Urinary bladder (tissue), 4 donors: ENCODE measurements around the gene IMPA2. TPM values are rescaled to one million over a fixed set of nuclear protein-coding genes. Genes with fewer than 3 reads are reported as not detected.

Experiments
- DNase-seq: peaks from one replicate; pipeline ENCODE4 v3.0.0-alpha.2; 2015; ENCODE audit errors: extremely low spot score
- H3K27ac ChIP-seq: one replicate; pipeline ENCODE4 v1.5.1; 2013; ENCODE audit warnings: low read depth, mild to moderate bottlenecking, moderate library complexity
- H3K36me3 ChIP-seq: one replicate; pipeline ENCODE4 v1.6.1; 2013; ENCODE audit warnings: mild to moderate bottlenecking, moderate library complexity; ENCODE audit not compliant: insufficient read depth
- H3K4me1 ChIP-seq: one replicate; pipeline ENCODE4 v1.6.1; 2013; ENCODE audit warnings: mild to moderate bottlenecking, moderate library complexity; ENCODE audit not compliant: insufficient read depth
- H3K4me3 ChIP-seq: one replicate; pipeline ENCODE4 v1.5.1; 2013; ENCODE audit warnings: low read depth, low read length
- WGBS: extraction: QIAGEN DNeasy Blood & Tissue Kit; methylation state at CpG from one replicate; pipeline ENCODE4 v1.1.7; 2013; 5-methylcytosine and 5-hydroxymethylcytosine counted together
- polyA plus RNA-seq: library from polyadenylated mRNA; stranded (reverse); fragments of 200-250 nt; gene quantifications from one replicate; pipeline ENCODE4 v1.2.3, GENCODE V29; 2013
- total RNA-seq: library from RNA; depleted of rRNA; stranded (reverse); fragments of >200 nt; gene quantifications from one replicate; pipeline ENCODE4 v1.2.3, GENCODE V29; 2014
- donor health status: healthy with polysubstance abuse.
- donor health status: healthy.

IMPA2 gene
- total and polyA plus RNA-seq, 2 donors, result 38.2 to 111 TPM

- no peak for DNase-seq
- WGBS, result 58% methylated on average over 3 of the region's 3 CpGs
- Histone ChIP-seq H3K4me3 (no peak overlapping the region), H3K27ac (no peak overlapping the region), H3K4me1 (no peaks in the 10 kb centered on the region), H3K36me3 (no peaks in the 10 kb centered on the region)
Observed at GRCh38 chr18:12012697-12013096, 31.4 kb downstream of the IMPA2 start.

GRCh38 chr18:12013186-12013916 lies 32.0 kb downstream of the IMPA2 start:
- 87% methylated on average over 20 of the region's 20 CpGs for WGBS
- no peak for DNase-seq
- no peak overlapping the region for H3K27ac ChIP-seq
- no peaks in the 10 kb centered on the region for H3K4me1 ChIP-seq
- H3K36me3 ChIP-seq, result no peaks in the 10 kb centered on the region
- no peak overlapping the region for H3K4me3 ChIP-seq

- no peak for DNase-seq
- H3K4me3 ChIP-seq, result no peak overlapping the region
- no peaks in the 10 kb centered on the region for H3K4me1 ChIP-seq
- H3K27ac ChIP-seq, result no peak overlapping the region
- 87% methylated on average over 17 of the region's 17 CpGs for WGBS
- H3K36me3 ChIP-seq, result no peaks in the 10 kb centered on the region
Observed at GRCh38 chr18:12014086-12014485, 32.8 kb downstream of the IMPA2 start.

GRCh38 chr18:12014521-12015415 lies 33.5 kb downstream of the IMPA2 start:
- Histone ChIP-seq H3K4me1 (no peaks in the 10 kb centered on the region), H3K27ac (no peak overlapping the region), H3K4me3 (no peak overlapping the region), H3K36me3 (no peaks in the 10 kb centered on the region)
- no peak for DNase-seq
- 78% methylated on average over 14 of the region's 14 CpGs for WGBS

- H3K4me1 ChIP-seq, result no peaks in the 10 kb centered on the region
- no peak for DNase-seq
- H3K36me3 ChIP-seq, result no peaks in the 10 kb centered on the region
- 51% methylated on average over 13 of the region's 13 CpGs for WGBS
- no peak overlapping the region for H3K4me3 ChIP-seq
- no peak overlapping the region for H3K27ac ChIP-seq
Observed at GRCh38 chr18:12015416-12016062, 34.2 kb downstream of the IMPA2 start.

GRCh38 chr18:12017081-12017480 lies 35.8 kb downstream of the IMPA2 start:
- no peak for DNase-seq
- peaks cover 2% of the 10 kb centered on the region for H3K36me3 ChIP-seq
- no peak overlapping the region for H3K4me3 ChIP-seq
- H3K4me1 ChIP-seq, result no peaks in the 10 kb centered on the region
- WGBS, result 82% methylated on average over 5 of the region's 5 CpGs
- no peak overlapping the region for H3K27ac ChIP-seq

GRCh38 chr18:12018861-12019260 lies 37.6 kb downstream of the IMPA2 start:
- no peak for DNase-seq
- Histone ChIP-seq H3K4me1 (no peaks in the 10 kb centered on the region), H3K4me3 (no peak overlapping the region), H3K27ac (no peak overlapping the region), H3K36me3 (peaks cover 2% of the 10 kb centered on the region)
- WGBS, result 97% methylated on average over 7 of the region's 7 CpGs

GRCh38 chr18:12021077-12021476 lies 39.8 kb downstream of the IMPA2 start:
- Histone ChIP-seq H3K36me3 (peaks cover 2% of the 10 kb centered on the region), H3K4me3 (no peak overlapping the region), H3K4me1 (no peaks in the 10 kb centered on the region), H3K27ac (no peak overlapping the region)
- 98% methylated on average over 2 of the region's 2 CpGs for WGBS
- no peak for DNase-seq

GRCh38 chr18:12021596-12021995 lies 40.3 kb downstream of the IMPA2 start:
- no peak overlapping the region for H3K4me3 ChIP-seq
- 94% methylated on average over 8 of the region's 8 CpGs for WGBS
- no peaks in the 10 kb centered on the region for H3K4me1 ChIP-seq
- no peak for DNase-seq
- H3K36me3 ChIP-seq, result peaks cover 2% of the 10 kb centered on the region
- no peak overlapping the region for H3K27ac ChIP-seq

GRCh38 chr18:12023375-12023774 lies 42.1 kb downstream of the IMPA2 start:
- peaks cover 2% of the 10 kb centered on the region for H3K36me3 ChIP-seq
- WGBS, result 95% methylated on average over 3 of the region's 3 CpGs
- H3K4me1 ChIP-seq, result no peaks in the 10 kb centered on the region
- H3K4me3 ChIP-seq, result no peak overlapping the region
- H3K27ac ChIP-seq, result no peak overlapping the region
- DNase-seq, result no peak

- Histone ChIP-seq H3K4me3 (no peak overlapping the region), H3K36me3 (peaks cover 2% of the 10 kb centered on the region), H3K4me1 (no peaks in the 10 kb centered on the region), H3K27ac (no peak overlapping the region)
- DNase-seq, result no peak
- WGBS, result 92% methylated on average over 5 of the region's 5 CpGs
Observed at GRCh38 chr18:12026562-12026961, 45.3 kb downstream of the IMPA2 start.

- DNase-seq, result no peak
- H3K4me3 ChIP-seq, result no peak overlapping the region
- 62% methylated on average over 9 of the region's 9 CpGs for WGBS
- no peaks in the 10 kb centered on the region for H3K36me3 ChIP-seq
- H3K27ac ChIP-seq, result no peak overlapping the region
- H3K4me1 ChIP-seq, result no peaks in the 10 kb centered on the region
Observed at GRCh38 chr18:12027046-12027445, 45.7 kb downstream of the IMPA2 start.

GRCh38 chr18:12027480-12027879 lies 46.2 kb downstream of the IMPA2 start:
- H3K4me1 ChIP-seq, result no peaks in the 10 kb centered on the region
- no peak overlapping the region for H3K27ac ChIP-seq
- no peak for DNase-seq
- no peaks in the 10 kb centered on the region for H3K36me3 ChIP-seq
- WGBS, result 91% methylated on average over 4 of the region's 4 CpGs
- no peak overlapping the region for H3K4me3 ChIP-seq
